SIG-M5 (cell line): ENCODE measurements around the gene ITGA11.

Source experiments
- DNase-seq: peaks from one replicate; lab custom pipeline; 2025; lab: John Stamatoyannopoulos, UW

The ITGA11 gene, protein sequence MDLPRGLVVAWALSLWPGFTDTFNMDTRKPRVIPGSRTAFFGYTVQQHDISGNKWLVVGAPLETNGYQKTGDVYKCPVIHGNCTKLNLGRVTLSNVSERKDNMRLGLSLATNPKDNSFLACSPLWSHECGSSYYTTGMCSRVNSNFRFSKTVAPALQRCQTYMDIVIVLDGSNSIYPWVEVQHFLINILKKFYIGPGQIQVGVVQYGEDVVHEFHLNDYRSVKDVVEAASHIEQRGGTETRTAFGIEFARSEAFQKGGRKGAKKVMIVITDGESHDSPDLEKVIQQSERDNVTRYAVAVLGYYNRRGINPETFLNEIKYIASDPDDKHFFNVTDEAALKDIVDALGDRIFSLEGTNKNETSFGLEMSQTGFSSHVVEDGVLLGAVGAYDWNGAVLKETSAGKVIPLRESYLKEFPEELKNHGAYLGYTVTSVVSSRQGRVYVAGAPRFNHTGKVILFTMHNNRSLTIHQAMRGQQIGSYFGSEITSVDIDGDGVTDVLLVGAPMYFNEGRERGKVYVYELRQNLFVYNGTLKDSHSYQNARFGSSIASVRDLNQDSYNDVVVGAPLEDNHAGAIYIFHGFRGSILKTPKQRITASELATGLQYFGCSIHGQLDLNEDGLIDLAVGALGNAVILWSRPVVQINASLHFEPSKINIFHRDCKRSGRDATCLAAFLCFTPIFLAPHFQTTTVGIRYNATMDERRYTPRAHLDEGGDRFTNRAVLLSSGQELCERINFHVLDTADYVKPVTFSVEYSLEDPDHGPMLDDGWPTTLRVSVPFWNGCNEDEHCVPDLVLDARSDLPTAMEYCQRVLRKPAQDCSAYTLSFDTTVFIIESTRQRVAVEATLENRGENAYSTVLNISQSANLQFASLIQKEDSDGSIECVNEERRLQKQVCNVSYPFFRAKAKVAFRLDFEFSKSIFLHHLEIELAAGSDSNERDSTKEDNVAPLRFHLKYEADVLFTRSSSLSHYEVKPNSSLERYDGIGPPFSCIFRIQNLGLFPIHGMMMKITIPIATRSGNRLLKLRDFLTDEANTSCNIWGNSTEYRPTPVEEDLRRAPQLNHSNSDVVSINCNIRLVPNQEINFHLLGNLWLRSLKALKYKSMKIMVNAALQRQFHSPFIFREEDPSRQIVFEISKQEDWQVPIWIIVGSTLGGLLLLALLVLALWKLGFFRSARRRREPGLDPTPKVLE

DNA sequence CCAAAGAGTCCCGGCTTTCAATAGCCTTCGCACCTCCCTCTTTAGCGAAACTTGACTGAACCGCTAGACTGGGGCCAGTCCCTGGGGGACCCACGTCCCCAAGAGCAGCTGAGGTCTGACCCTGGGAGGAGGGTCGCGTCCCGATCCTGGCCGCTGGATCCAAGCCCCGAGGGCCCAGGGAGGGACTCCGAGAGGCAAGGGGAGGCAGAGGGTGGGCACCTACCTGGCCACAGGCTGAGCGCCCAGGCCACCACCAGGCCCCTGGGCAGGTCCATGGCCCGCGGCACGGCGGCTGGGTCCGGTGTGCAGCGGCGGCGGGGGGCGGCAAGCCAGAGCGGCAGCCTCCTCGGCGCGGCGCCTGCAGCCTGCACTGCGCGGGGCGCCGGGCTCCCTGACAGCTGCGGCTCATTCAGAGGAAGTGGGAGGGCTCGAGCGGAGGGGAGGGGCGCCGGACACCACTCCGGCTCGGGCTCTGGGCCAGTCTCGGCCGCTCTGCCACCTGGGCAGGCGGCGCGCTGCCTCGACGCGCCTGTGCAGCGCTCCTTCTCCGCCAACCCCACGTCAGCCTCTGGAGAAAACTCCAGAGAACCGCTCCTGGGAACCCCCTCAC is at the start of gene ITGA11:
Gene ITGA11 (minus strand): TSS at position 372 of the 610 bp plus-strand sequence. CDS start 97 bp downstream, at position 275.
- no peak for DNase-seq

DNA sequence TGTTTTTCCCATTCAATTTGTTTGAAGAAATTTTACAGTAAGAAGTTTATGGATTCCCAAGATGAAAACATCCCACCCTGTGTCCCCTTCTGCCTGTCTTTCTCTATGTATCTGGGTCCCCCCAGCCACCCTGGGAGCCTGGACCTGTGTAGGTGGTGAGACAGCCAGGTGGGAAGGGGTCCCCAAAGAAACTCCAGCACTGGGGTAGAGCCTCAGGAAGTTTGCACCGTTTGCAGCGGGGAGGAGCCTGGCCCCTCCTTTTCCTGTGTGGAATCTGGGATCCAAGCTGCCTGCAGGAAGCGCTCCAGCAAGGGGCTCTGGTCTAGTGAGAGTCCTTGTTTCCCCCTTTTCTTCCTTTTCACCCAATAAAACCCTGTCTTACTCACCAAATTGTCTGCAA is 49.4 kb upstream of the ITGA11 start:
- no peak for DNase-seq

DNA sequence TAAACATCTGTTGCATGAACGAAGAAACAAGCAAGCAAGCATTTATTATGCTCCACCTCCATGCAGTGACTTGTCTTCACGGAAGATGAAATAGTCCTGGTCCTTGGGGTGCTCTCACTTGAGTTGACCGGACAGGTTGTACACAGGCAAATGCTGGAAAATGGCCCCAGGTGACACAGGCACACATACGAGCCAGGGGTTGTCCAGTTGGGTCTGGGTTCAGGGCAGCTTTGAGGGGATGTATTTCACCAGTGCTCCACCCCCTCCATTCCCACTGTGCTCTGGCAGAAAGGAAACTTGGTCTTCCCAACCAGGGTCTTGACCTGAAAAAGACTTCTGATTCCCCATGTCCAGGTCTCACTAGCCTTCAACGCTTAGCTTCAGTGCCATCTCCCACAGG is 48.3 kb upstream of the ITGA11 start:
- DNase-seq: no peak

DNA sequence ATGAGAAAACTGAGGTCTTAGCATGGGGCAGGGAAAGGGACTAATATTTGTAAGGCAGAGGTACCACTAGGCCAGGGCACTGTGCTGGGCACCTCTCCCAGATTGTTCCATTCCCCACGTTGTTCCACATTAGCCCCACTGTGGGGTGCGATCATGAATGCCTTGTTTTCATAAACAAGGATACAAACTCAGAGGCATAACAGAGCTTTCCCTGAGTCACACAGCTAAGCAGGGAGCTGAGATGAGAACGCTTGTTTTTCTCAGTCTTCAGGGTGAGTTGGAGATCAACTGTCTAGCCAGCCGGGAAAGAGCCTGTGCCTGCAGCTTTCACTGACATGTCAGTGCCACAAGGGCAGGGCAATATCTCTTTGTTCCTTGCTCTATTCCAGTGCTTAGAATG is 47.9 kb upstream of the ITGA11 start:
- no peak for DNase-seq

DNA sequence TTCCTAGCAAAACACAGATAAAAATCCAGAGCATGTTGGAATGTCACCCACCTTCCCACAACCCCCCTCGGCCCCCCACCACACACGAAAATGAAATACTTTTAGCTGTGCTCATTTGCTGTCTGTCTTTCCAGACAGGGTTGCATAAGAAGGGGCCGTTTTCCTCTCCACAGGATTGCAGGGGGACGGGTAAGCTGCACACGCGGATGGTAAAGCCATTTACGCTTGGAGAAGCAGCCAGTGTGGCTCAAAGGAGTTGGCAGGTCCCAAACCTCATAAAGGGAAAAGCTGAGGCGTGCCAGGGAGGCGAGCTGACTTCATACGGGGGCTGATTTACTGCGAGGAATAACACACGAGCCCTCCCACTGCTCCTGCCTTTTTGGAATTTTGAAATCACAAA is 47.4 kb upstream of the ITGA11 start:
- DNase-seq: no peak

DNA sequence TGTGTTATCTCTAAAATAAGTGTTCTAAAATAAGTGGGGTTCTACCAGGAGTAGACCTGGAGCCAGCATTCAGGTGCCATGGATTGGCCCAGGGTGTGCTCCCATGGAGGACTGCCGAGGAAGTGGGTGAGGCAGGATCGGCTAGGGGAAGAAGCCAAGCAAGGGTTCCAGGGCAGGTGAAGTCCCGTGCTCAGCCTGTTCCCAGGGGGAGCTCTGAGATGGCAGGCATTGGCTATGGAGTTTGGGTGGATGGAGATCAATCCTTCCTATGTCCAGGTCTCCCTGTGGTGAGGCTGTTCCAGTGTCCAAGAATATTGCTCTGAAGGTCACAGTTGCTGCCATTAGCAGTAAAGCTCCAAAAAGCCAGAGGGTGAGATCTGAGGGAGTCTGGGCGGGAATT is 46.9 kb upstream of the ITGA11 start:
- DNase-seq: no peak

DNA sequence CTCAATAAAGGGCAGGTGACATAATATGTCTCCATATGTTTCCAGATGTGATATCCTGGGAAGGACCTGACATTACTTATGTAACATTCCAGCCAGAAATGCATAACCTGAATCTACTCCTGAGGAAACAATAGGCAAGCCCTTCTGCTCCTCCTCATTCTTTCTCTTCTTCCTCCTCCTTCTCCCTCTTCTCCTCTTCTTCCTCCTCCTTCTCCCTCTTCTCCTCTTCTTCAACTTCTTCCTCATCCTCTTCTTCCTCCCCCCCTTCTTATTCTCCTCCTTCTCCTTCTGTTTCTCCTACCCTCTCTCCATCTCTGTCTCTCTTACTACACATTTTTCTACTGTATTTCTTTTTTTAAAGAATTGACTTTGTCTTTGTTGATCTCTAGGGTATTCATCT is 43.5 kb upstream of the ITGA11 start:
- DNase-seq: no peak

DNA sequence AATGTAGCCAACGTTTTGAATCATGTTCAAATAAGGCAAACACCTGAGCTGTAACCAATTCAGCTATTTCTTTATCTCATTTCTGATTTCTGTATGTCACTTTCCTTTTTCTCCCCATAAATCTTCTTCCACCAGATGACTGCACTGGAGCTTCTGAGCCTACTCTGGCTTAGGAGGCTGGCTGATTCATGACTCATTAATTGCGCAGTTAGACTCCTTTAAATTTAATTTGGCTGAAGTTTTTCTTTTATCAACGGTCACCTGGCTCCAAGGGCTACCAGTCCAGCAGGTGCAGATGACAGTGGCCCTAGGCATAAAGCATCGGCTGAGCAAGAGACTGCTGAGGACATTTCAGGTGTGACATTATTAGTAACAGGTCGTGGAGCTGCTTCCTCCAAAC is 39.6 kb upstream of the ITGA11 start:
- DNase-seq: no peak

DNA sequence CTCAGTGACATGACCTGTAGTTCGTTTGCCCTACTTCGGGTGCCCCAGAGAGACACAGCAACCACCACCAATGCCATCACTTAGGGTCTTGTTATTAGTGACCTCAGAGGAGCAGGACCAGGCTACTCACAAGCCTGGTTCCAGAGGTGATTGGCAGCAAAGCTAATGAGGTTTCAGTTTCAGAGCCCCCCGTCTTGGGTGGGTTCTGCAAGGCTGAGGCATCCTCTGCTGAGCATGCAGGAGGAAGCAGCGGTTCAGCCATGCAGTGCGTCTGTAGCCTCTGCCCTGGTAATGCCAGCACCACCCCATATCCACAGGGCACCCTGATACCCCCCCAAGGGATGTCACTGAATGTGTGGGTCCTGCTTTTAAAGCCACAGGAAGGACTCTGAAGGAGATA is 39.0 kb upstream of the ITGA11 start:
- no peak for DNase-seq

DNA sequence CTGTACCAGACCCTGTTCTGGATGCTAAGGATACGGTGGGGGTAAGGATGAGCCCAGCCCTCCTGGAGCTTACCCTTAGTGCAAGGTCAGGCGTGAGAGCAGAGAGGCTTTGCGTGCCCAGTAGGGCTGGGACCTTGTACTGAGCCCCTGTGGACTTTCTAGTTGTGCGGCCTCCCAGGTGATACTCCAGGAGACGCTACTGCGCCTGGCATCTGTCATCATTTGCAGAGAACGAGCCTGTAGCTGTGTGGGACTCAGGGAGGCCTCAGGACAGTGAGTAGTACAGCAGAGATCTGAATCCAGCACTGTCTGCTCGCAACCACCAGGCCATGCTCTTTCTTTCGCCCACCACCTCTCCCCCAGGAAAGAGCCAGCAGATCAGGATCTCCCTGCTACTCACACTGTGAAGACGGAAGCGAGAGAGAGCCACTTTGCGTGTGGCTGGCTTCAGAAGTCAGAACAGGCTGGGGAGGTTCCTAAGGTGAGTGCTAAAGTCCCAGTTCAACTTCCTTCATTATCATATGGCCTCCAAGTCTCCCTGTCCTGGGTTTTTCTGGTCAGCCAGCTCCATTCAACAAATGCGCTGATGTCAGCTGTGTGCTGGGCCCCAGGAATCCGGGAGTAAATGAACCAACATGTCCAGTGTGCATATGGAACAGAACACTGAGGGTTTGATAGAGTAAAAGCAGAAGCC is 38.2 kb upstream of the ITGA11 start:
- no peak for DNase-seq

DNA sequence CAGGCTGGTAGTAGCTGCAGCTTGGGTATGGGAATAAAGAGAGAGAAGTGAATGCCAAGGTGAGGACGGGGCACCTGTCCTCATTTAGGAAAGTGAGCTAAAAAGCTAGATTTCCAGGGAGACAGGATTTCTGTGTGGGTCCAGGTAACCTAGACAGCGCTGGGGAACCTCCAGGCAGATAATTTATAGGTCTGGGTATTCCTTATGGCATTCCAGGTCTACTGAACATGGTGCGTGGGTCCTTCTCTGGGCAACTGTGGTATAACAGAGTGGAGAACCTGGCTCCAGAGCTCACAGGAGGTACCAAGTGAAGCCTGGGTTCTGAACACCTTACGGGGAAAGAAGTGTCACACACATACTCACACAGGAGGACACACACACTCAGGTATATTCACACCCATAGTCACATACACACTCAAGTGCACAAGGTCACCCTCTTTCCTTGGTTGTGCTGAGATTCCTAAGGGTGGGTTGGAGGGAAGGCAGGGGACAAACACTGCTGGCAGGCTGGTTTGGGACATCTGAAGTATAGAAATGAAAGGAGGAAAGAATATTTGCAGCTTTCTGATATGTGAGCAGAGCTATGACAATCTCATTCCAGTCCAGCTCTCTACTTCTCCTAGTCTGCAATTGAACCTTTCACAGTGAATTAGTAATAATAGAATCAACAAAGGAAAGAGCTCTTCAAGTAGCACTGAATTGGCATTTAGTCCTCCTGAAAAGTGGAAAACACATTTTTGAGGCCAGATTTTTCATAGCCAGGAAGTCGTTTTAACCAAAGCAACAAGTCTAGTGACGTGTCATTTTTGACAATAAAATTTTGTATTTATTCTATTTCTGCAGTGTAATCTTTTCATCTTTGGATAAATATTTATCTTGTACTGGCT is 37.4 kb upstream of the ITGA11 start:
- no peak for DNase-seq

DNA sequence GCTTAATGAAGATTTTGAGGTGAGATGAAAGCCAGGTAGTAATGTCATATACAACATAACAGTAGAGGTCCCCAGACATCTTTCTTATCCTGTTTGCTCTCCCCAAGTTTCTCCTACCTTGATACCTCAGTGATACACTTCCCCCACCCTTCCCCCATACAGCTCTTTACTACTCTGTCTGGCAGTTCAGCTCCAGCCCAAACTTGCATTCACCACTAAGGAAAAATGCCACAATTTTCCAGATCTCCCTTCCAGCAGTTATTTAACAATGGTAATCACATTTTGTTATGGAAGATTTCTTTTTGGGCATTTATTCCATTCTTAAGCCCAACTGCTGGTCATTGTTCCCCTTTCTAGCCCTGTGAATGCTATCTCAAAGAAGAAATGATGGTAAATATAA is 34.9 kb upstream of the ITGA11 start:
- no peak for DNase-seq

DNA sequence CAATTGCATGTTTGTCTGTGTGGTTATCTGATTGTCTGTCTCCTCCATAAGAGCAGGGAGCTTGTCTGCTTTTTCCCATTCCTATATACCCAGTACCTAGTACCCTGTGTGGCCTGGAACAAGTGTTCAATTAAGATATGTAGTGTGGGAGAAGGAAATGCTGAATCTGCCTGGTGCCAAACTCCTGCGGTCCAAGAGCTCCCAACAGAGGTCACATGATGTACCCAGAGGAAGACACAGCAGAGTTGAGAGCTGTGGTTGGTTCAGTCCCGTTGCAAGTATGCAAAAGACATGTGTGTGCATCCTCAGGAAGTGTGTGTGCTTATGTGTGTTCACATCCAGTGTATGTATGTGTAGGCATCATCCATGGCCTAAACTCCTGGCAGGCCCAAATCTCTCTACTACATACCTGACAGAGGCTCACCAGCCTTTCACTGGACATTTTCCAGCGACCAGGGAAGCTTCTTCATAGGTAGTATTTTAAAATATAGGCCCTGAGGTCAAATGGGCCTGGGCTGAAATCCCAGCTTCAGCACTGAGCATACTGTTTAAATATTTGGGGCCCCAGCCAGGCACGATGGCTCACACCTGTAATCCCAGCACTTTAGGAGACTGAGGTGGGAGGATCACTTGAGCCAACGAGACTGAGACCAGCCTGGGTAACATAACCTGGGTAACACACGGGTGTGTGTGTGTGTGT is 34.0 kb upstream of the ITGA11 start:
- DNase-seq: no peak

DNA sequence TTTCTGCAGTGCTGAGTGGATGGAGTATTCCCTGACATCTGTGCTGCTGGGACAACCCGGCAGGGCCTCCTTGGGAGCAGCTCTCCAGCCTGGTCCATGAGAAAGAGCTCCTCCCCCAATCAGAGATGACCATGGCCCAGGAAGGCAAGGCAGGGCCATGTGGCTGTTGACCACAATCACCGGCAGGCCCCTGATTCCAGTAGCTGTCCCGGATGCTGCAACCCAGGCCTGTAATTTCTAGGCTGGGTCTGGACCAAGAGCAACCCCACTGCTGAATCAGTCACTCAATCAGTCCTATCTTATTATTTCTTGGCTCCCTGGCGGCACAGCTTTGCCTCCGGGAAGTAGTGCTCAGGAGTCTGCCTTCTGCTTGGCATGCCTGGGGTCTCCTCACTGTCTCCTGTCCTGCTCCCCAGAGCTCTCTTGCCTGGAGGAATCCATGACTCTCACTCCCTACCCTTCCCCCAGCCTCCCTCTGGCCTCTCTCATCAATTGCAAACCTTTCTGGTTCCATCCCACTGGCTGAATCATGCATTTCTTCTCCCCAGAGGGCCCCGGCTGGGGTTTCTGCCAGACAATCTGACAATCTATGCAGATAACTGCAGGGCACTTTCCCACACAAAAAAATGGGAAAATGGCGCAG is 32.6 kb upstream of the ITGA11 start:
- no peak for DNase-seq

DNA sequence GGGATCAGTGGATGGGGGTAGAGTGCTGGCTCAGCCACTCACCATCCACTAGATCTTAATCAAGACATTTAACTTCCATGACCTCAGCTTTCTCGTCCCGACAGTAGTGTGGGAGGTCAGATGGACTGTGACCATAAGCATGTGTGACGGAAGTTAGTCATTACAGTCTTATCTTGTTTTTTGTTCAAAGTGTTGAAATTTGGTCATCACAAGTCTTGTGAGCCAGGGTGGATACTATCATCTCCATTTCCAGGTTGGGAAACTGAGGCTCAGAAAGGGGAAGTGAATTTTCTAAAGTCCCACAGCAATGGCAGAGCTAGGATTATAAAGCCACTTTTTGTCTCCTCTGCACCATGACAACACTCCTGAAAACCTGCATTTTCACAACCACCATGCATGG is 32.0 kb upstream of the ITGA11 start:
- no peak for DNase-seq

DNA sequence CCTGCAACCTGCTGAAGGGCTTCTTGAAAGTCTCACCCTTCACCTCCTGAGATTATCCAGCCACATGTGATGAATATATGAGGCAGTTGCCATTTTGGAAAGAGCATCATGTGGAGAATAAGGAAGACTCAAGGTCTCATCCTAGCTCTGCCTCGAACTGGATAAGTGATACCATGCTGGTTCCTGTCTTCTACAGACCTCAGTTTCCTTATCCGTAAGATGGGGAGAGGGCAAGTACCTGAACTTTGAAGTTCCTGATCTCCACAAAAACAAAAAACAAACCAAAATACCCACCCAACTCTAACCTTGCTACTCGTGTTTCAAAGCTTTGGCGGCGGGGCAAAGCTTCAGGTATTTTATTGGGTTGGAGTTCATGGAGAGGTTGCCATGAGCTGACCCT is 31.5 kb upstream of the ITGA11 start:
- no peak for DNase-seq

DNA sequence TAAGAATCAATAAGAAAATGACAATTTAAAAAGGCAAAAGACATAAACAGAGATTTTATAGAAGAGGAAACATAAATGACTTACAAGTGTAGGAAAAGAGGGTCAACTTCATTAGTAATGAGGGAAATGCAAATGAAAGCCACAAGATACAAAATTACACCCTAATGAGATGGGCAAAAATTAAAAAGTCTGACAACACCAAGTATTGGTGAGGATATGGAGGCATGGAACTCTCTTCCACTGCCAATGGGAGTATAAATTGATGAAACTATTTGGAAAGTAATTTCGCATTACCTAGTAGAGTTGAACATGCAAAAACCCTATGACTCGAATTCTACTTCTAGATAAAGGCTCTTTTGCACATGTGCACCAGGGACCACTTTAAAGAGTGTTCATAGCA is 28.2 kb upstream of the ITGA11 start:
- DNase-seq: no peak

DNA sequence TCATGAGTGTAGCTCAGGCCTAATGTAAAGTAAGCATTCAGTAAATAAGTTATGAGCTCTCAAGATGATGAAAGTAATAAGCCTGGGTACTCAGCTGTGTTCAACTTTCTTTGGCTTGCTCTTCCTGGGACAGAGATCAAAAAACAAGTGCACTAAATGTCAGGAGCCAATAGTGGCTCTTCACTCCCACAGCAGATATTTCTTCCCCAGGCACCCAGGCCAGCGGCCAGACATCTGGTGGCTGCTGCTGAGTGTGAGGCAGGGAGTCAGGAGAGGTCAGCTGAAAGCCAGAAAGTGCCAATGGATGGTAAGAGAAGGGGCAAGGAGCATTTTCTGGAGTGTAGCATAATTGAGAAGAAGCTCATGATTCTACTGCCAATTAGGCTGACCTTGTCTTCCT is 18.2 kb upstream of the ITGA11 start:
- no peak for DNase-seq

DNA sequence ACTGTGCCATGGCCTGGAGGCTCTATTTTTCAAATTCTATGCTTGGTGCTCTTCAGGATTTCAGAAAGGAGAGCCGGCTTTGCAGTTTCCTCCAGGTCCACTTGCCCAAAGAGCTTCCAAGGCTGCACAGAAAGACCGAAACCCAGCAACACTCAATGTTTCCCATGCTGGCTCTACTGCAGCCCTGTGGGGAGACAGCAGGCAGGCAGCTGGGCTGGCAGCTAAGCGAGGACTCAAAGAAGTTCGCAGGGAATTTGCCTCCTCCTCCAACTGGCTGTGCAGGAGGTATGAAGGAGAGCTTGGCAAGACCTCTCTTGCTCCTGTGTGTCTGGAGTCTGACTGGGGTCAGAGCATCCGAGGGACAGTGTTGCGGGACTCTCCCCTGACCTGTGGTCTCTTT is 17.4 kb upstream of the ITGA11 start:
- DNase-seq: no peak
